Measurements from ENCODE around the gene IL3. TPM values are rescaled to one million over a fixed set of nuclear protein-coding genes. Genes with fewer than 3 reads are reported as not detected.
A peak's percentile ranks its signal among the peaks of the same experiment; 100 is the strongest.

IL3 gene
- total and polyA plus RNA-seq, 2 donors (not counting 1 experiment from before 2014, with no cell fraction given), result not detected

DNA sequence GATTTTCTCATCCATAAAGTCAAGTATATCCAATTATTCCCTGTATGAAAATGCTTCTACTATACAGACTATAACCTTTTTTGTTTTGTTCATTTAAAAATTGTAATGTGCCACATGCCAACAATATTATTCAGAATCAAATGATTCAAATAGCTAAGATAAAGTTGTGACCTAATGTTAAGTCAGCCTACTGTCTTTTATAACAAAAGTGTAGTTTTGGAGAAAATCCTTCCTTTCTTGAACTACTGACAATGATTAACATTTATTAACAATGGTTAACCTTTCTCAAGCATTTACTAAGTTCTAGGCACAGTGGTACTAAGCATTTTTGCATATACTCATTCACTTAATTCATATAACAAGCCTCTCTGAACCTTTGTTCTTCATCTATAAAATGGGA, 38.2 kb downstream of the IL3 start:
- ChIA-PET POLR2A (no interaction called here), CTCF (interaction anchor here (1.7 kb wide), 1 partner anchor 36 kb away, joined by 4 read pairs; no protein-coding TSS in a partner anchor)
- no peak for ATAC-seq (ENCODE audit: low read depth)
- Histone ChIP-seq H2AFZ (ENCODE audit: insufficient read depth, low read depth, low read length, poor library complexity, severe bottlenecking) (no peak overlapping the region), H3K4me2 (replicated peaks; ENCODE audit: low read depth, low read length, poor library complexity, severe bottlenecking) (no peak overlapping the region), H3K9me3 (ENCODE audit: control extremely low read depth in 1 of 3, control insufficient read depth in 2 of 3, insufficient read depth in 1 of 3, low read length in 2 of 3) (no peaks in the 10 kb centered on the region), H3K9ac (ENCODE audit: low read length) (no peak overlapping the region), H3K4me3 (ENCODE audit: control extremely low read depth in 1 of 5, extremely low read depth in 1 of 5, insufficient read depth in 1 of 5, low read depth in 2 of 5, low read length in 4 of 5) (no peak overlapping the region), H3K27me3 (replicated peaks in 1 of 4; ENCODE audit: control extremely low read depth in 1 of 4, control insufficient read depth in 3 of 4, insufficient read depth in 4 of 4, low read length in 3 of 4) (peaks cover 0 to 3% (median 0%) of the 10 kb centered on the region in 4 experiments), H3K4me1 (ENCODE audit: control insufficient read depth in 2 of 2, insufficient read depth in 2 of 2, low read length in 2 of 2) (peaks cover 58 to 64% of the 10 kb centered on the region in 2 donors), H3K27ac (ENCODE audit: low read length in 2 of 2) (no peak overlapping the region), H3K36me3 (replicated peaks in 1 of 2; ENCODE audit: control extremely low read depth in 1 of 2, control insufficient read depth in 1 of 2, extremely low read depth in 1 of 2, insufficient read depth in 2 of 2, low read length in 1 of 2) (no peaks in the 10 kb centered on the region), H3K79me2 (ENCODE audit: control insufficient read depth, insufficient read depth, low read length) (no peaks in the 10 kb centered on the region), H4K20me1 (ENCODE audit: control insufficient read depth, insufficient read depth, low read length, poor library complexity, severe bottlenecking) (no peaks in the 10 kb centered on the region)
- Mint-ChIP-seq H3K27me3 (no peaks in the 10 kb centered on the region), H3K27ac (peak overlapping the region; percentile 78), H3K4me3 (peak overlapping the region; percentile 35), H3K4me1 (peaks cover 69% of the 10 kb centered on the region), H3K9me3 (ENCODE audit: insufficient read depth) (no peaks in the 10 kb centered on the region)
- DNase-seq, result no peak
- no peak for TF ChIP-seq EZH2 (IDR thresholded peaks at IDR 0.05; ENCODE audit: borderline replicate concordance, insufficient read depth, low read depth, low read length, poor library complexity, severe bottlenecking)
- TF ChIP-seq, protein P1, sequence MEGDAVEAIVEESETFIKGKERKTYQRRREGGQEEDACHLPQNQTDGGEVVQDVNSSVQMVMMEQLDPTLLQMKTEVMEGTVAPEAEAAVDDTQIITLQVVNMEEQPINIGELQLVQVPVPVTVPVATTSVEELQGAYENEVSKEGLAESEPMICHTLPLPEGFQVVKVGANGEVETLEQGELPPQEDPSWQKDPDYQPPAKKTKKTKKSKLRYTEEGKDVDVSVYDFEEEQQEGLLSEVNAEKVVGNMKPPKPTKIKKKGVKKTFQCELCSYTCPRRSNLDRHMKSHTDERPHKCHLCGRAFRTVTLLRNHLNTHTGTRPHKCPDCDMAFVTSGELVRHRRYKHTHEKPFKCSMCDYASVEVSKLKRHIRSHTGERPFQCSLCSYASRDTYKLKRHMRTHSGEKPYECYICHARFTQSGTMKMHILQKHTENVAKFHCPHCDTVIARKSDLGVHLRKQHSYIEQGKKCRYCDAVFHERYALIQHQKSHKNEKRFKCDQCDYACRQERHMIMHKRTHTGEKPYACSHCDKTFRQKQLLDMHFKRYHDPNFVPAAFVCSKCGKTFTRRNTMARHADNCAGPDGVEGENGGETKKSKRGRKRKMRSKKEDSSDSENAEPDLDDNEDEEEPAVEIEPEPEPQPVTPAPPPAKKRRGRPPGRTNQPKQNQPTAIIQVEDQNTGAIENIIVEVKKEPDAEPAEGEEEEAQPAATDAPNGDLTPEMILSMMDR (IDR thresholded peaks at IDR 0.05), result no peak
- intact Hi-C loops (cut with micrococcal nuclease), result no loop called here

DNA sequence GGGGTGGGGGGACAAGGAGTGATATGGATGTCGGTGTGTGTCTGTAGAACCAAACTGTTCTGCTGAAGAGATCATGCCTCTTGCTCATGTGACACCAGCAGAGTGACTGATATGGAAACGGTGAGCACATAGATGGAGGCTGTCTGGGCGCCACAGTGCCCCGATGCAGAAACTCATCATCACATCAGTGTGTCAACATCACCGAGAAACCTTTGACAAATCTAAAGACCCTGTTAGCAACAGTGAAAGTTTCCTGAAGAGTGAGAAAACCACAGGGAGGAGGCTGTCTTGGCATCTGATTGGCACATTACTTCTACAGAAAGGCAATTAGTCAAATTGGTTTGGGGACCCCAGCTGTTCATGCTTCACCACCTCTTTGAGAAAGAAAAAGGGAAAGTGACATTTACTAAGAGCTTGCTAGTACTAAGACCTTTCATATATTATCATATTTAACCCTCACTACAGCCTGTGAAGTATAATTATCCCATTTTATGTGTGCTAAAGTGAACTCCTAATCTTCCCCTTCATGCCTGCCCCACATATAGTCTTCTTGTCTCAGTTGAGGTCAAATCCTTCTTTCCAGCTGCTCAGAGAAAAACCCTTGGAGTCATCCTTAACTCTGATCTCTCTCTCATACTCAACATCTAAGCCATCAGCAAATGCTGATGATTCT, 38.8 kb downstream of the IL3 start:
- CTCF ChIA-PET, result interaction anchor here (1.7 kb wide), 1 partner anchor 36 kb away, joined by 4 read pairs; no protein-coding TSS in a partner anchor
- no peaks in the 10 kb centered on the region for H3K27me3 Mint-ChIP-seq
- H3K27ac Mint-ChIP-seq, result peak overlapping the region; percentile 78
- DNase-seq, result peak; percentile 33
- ATAC-seq (ENCODE audit: low read depth), result peak; percentile 23
- Histone ChIP-seq H3K27ac (ENCODE audit: low read length in 2 of 2) (no peak overlapping the region), H3K9me3 (ENCODE audit: control extremely low read depth in 1 of 3, control insufficient read depth in 2 of 3, insufficient read depth in 1 of 3, low read length in 2 of 3) (no peaks in the 10 kb centered on the region), H4K20me1 (ENCODE audit: control insufficient read depth, insufficient read depth, low read length, poor library complexity, severe bottlenecking) (no peaks in the 10 kb centered on the region), H3K4me3 (ENCODE audit: control extremely low read depth in 1 of 5, extremely low read depth in 1 of 5, insufficient read depth in 1 of 5, low read depth in 2 of 5, low read length in 4 of 5) (no peak overlapping the region), H3K27me3 (replicated peaks in 1 of 4; ENCODE audit: control extremely low read depth in 1 of 4, control insufficient read depth in 3 of 4, insufficient read depth in 4 of 4, low read length in 3 of 4) (peaks cover 0 to 3% (median 0%) of the 10 kb centered on the region in 4 experiments), H3K4me2 (replicated peaks; ENCODE audit: low read depth, low read length, poor library complexity, severe bottlenecking) (peak overlapping the region; percentile 46), H3K4me1 (ENCODE audit: control insufficient read depth in 2 of 2, insufficient read depth in 2 of 2, low read length in 2 of 2) (peaks cover 64 to 70% of the 10 kb centered on the region in 2 donors), H3K79me2 (ENCODE audit: control insufficient read depth, insufficient read depth, low read length) (no peaks in the 10 kb centered on the region), H3K9ac (ENCODE audit: low read length) (no peak overlapping the region), H2AFZ (ENCODE audit: insufficient read depth, low read depth, low read length, poor library complexity, severe bottlenecking) (no peak overlapping the region), H3K36me3 (replicated peaks in 1 of 2; ENCODE audit: control extremely low read depth in 1 of 2, control insufficient read depth in 1 of 2, extremely low read depth in 1 of 2, insufficient read depth in 2 of 2, low read length in 1 of 2) (no peaks in the 10 kb centered on the region)
- peak overlapping the region; percentile 35 for H3K4me3 Mint-ChIP-seq
- peaks cover 69% of the 10 kb centered on the region for H3K4me1 Mint-ChIP-seq
- no peaks in the 10 kb centered on the region for H3K9me3 Mint-ChIP-seq (ENCODE audit: insufficient read depth)
- intact Hi-C loops (cut with micrococcal nuclease), result no loop called here
- 60% methylated on average over 3 of the region's 5 CpGs for WGBS (ENCODE audit: insufficient coverage)
- TF ChIP-seq, protein P1 (IDR thresholded peaks at IDR 0.05), result no peak
- no peak for TF ChIP-seq EZH2 (IDR thresholded peaks at IDR 0.05; ENCODE audit: borderline replicate concordance, insufficient read depth, low read depth, low read length, poor library complexity, severe bottlenecking)
- POLR2A ChIA-PET, result no interaction called here

All from B cell (primary cell).